Prostate gland (tissue), 2 donors: ENCODE measurements around the gene RRP36. TPM values are rescaled to one million over a fixed set of nuclear protein-coding genes. Genes with fewer than 3 reads are reported as not detected.
A peak's percentile ranks its signal among the peaks of the same experiment; 100 is the strongest.

Experiments used
- DNase-seq: peaks from one replicate; pipeline ENCODE4 v3.0.0-alpha.2; 2019; ENCODE audit warnings: low spot score
- H3K27ac ChIP-seq, 2 donors: fragments of 200-600 bp; sonication (generic); 2 replicates each; pipeline ENCODE4 v1.5.1; 2017 to 2019
- H3K27me3 ChIP-seq: fragments of 200-600 bp; sonication (generic); replicated peaks from 2 replicates; pipeline ENCODE4 v1.5.1; 2019; ENCODE audit not compliant: insufficient read depth
- H3K36me3 ChIP-seq, 2 donors: fragments of 200-600 bp; sonication (generic); 1 replicate in 1 of 2; 2 replicates in 1 of 2; pipeline versions ENCODE4 v1.5.1 to v1.8.1; 2017 to 2019
- H3K4me1 ChIP-seq: fragments of 200-600 bp; sonication (generic); replicated peaks from 2 replicates; pipeline ENCODE4 v1.5.1; 2019
- H3K4me3 ChIP-seq, 2 donors: fragments of 200-600 bp; sonication (generic); 2 replicates each; pipeline ENCODE4 v1.5.1; 2017 to 2019
- H3K9me3 ChIP-seq: fragments of 200-600 bp; sonication (generic); 2 replicates; pipeline ENCODE4 v1.5.1; 2017
- POLR2A ChIP-seq: fragments of 450-650 bp; IDR thresholded peaks from one replicate; pipeline ENCODE4 v1.6.1; 2016; ENCODE audit warnings: antibody characterized with exemption, mild to moderate bottlenecking
- POLR2AphosphoS5 ChIP-seq: sonication (generic); formaldehyde crosslinking; IDR thresholded peaks from one replicate; pipeline ENCODE4 v1.6.1; 2017; ENCODE audit warnings: antibody characterized with exemption
- WGBS: methylation state at CpG from one replicate; pipeline ENCODE4 v1.1.5; 2018; 5-methylcytosine and 5-hydroxymethylcytosine counted together
- intact Hi-C: fragments of 100-400 bp; cut with DNase I; formaldehyde crosslinking; loops from one replicate; pipeline ENCODE4 v1.14.2; 2022
- total RNA-seq, 2 donors: library from RNA; depleted of rRNA; stranded (reverse); fragments of >200 nt; gene quantifications; one replicate each; pipeline ENCODE4 v1.1.0, GENCODE V29; 2016
- TF ChIP-seq, protein P1 (sequence below), 4 experiments: fragments of 200-600 bp in 2 of 4; fragments of 450-650 bp in 2 of 4; sonication (generic) in 2 of 4; IDR thresholded peaks; 1 replicate in 3 of 4; 2 replicates in 1 of 4; pipeline ENCODE4 v1.5.1; 2016 to 2019; ENCODE audit warnings: antibody characterized with exemption in 4 of 4, mild to moderate bottlenecking in 2 of 4, moderate library complexity in 2 of 4

Gene RRP36
- total RNA-seq, 2 donors from 2014 or later: 45.1 to 50.8 TPM

DNA sequence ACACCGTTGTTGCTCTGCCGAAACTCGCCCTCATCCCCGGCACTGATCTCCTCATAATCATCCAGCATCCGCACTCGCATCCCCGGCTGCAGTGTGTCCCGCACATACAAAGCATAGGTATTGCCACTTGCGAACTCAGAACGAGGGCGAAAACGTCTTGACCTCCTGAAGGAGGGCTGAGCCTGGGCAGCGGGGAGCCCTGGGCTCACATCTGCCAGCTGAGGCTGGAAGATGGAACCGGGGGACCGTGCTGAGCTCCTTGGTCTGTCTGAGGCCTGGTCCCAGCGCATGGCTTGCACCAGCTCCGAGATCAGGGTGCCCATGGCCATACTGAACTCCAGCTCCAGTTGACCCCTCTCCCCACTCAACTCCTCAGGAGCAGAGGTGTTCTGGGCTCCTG lies 29.6 kb downstream of the RRP36 start:
- Histone ChIP-seq H3K4me1 (peaks cover 7% of the 10 kb centered on the region), H3K27ac (no peak overlapping the region), H3K27me3 (no peaks in the 10 kb centered on the region), H3K9me3 (no peaks in the 10 kb centered on the region), H3K36me3 (peaks cover 0 to 6% of the 10 kb centered on the region in 2 donors), H3K4me3 (no peak overlapping the region)
- no peak for DNase-seq
- 92% methylated on average over 17 of the region's 17 CpGs for WGBS
- TF ChIP-seq POLR2A (no peak), POLR2AphosphoS5 (no peak)
- TF ChIP-seq, protein P1, sequence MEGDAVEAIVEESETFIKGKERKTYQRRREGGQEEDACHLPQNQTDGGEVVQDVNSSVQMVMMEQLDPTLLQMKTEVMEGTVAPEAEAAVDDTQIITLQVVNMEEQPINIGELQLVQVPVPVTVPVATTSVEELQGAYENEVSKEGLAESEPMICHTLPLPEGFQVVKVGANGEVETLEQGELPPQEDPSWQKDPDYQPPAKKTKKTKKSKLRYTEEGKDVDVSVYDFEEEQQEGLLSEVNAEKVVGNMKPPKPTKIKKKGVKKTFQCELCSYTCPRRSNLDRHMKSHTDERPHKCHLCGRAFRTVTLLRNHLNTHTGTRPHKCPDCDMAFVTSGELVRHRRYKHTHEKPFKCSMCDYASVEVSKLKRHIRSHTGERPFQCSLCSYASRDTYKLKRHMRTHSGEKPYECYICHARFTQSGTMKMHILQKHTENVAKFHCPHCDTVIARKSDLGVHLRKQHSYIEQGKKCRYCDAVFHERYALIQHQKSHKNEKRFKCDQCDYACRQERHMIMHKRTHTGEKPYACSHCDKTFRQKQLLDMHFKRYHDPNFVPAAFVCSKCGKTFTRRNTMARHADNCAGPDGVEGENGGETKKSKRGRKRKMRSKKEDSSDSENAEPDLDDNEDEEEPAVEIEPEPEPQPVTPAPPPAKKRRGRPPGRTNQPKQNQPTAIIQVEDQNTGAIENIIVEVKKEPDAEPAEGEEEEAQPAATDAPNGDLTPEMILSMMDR (IDR thresholded peaks at IDR 0.05): no peak
- intact Hi-C loops: no loop called here

GRCh38 chr6:43052225-43052841 lies 30.9 kb downstream of the RRP36 start:
- DNase-seq: no peak
- H3K36me3 ChIP-seq: peaks cover 0 to 6% of the 10 kb centered on the region in 2 donors
- H3K27ac ChIP-seq: peak overlapping the region in 1 of 2 donors; percentile 86
- H3K4me3 ChIP-seq: peak overlapping the region in 1 of 2 donors; percentile 69
- peaks cover 7% of the 10 kb centered on the region for H3K4me1 ChIP-seq
- 83% methylated on average over 15 of the region's 19 CpGs for WGBS
- intact Hi-C loops: no loop called here
- H3K27me3 ChIP-seq: no peaks in the 10 kb centered on the region
- H3K9me3 ChIP-seq: no peaks in the 10 kb centered on the region
- no peak for TF ChIP-seq POLR2A

DNA sequence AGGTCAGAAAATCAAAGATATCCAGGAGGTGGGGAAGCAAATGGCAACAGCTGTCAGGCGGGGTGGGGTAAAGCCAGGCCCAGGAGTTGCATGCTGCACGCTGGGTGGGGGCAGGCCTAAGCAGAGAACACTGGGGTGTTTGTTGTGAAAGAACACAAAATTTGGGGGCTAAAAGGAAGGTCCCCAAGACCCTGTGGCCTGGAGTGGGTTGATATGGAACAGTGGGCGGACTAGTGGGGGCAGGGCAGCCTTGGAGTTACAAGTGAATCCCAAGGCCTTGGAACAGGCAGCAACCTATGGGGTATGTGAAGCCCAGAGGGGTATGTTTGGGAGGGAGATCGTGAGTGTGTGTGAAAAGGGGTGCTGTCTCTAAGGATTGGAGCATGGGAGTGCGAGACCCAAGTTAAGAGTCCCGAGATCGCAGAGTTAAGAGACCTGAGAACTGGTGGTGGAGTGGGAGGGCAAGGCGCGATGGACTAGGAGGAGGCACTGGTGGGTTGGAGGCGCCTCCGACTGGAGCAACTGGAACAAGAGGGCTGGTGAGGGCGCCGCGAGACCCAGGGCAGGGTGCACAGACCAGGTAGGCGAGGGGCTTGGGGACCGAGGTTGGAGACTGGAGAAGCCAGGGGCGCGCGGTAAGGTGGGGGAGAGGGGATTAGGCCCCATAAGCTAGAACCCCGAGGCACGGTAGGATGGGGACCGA lies 31.6 kb downstream of the RRP36 start:
- intact Hi-C loops: no loop called here
- TF ChIP-seq, protein P1 (IDR thresholded peaks at IDR 0.05): no peak
- TF ChIP-seq POLR2AphosphoS5 (no peak), POLR2A (no peak)
- Histone ChIP-seq H3K4me3 (peak overlapping the region; percentile 57 to 69), H3K36me3 (peaks cover 0 to 6% of the 10 kb centered on the region in 2 donors), H3K4me1 (peaks cover 10% of the 10 kb centered on the region), H3K9me3 (no peaks in the 10 kb centered on the region), H3K27me3 (no peaks in the 10 kb centered on the region), H3K27ac (peak overlapping the region; percentile 80 to 86)
- no peak for DNase-seq
- 11% methylated on average over 22 of the region's 22 CpGs for WGBS

GRCh38 chr6:43053545-43054205 lies 32.3 kb downstream of the RRP36 start, which contains the start of gene CUL7:
TSS of gene CUL7 (minus strand) at chr6:43053851. CDS start at chr6:43052788, 1,063 bp downstream.
- TF ChIP-seq, protein P1 (IDR thresholded peaks at IDR 0.05): peak in 2 of 4 experiments; percentile 11 to 31
- TF ChIP-seq POLR2A (peak; percentile 82), POLR2AphosphoS5 (peak; percentile 95)
- intact Hi-C loops: no loop called here

More at GRCh38 chr6:43053545-43054205, 32.3 kb downstream of the RRP36 start, which contains the start of gene CUL7:
- Histone ChIP-seq H3K9me3 (no peaks in the 10 kb centered on the region), H3K27ac (peak within 1 kb of the TSS; percentile 80 to 86), H3K4me3 (peak within 1 kb of the TSS; percentile 57 to 69), H3K4me1 (peaks cover 16% of the 10 kb centered on the region), H3K36me3 (peaks cover 0 to 6% of the 10 kb centered on the region in 2 donors), H3K27me3 (no peaks in the 10 kb centered on the region)
- DNase-seq: peak; percentile 90
- WGBS: 1% methylated on average over 23 of the region's 45 CpGs
